ENCODE measurements around the gene GCLC. TPM values are rescaled to one million over a fixed set of nuclear protein-coding genes. Genes with fewer than 3 reads are reported as not detected.

GCLC gene
- total RNA-seq, 1 donor from 2014 or later: 54.6 TPM

DNA sequence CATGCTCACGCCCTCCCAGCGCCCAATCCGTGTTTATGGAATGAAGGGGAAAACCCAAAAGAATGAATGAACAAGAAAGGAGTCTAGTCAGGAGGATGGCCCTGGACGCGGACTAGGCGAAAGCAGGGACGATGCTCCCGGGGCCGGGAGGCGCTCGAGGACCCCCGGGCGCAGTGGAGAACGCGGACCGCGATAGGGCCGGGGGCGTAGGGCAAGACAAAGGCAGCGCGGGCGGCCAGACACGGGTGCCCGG is 758 bp downstream of the GCLC start:
- no peak for DNase-seq (ENCODE audit: extremely low spot score, unreplicated experiment)
- Mint-ChIP-seq H3K4me1 (ENCODE audit: unreplicated experiment) (peaks cover 44% of the 10 kb centered on the region), H3K36me3 (peaks cover 17% of the 10 kb centered on the region), H3K9me3 (no peaks in the 10 kb centered on the region), H3K27ac (peak overlapping the region; percentile 97), H3K27me3 (peaks cover 4% of the 10 kb centered on the region), H3K4me3 (peak overlapping the region; percentile 100)
- TF ChIP-seq, protein P1, sequence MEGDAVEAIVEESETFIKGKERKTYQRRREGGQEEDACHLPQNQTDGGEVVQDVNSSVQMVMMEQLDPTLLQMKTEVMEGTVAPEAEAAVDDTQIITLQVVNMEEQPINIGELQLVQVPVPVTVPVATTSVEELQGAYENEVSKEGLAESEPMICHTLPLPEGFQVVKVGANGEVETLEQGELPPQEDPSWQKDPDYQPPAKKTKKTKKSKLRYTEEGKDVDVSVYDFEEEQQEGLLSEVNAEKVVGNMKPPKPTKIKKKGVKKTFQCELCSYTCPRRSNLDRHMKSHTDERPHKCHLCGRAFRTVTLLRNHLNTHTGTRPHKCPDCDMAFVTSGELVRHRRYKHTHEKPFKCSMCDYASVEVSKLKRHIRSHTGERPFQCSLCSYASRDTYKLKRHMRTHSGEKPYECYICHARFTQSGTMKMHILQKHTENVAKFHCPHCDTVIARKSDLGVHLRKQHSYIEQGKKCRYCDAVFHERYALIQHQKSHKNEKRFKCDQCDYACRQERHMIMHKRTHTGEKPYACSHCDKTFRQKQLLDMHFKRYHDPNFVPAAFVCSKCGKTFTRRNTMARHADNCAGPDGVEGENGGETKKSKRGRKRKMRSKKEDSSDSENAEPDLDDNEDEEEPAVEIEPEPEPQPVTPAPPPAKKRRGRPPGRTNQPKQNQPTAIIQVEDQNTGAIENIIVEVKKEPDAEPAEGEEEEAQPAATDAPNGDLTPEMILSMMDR (conservative IDR thresholded peaks at IDR 0.05): no peak

DNA sequence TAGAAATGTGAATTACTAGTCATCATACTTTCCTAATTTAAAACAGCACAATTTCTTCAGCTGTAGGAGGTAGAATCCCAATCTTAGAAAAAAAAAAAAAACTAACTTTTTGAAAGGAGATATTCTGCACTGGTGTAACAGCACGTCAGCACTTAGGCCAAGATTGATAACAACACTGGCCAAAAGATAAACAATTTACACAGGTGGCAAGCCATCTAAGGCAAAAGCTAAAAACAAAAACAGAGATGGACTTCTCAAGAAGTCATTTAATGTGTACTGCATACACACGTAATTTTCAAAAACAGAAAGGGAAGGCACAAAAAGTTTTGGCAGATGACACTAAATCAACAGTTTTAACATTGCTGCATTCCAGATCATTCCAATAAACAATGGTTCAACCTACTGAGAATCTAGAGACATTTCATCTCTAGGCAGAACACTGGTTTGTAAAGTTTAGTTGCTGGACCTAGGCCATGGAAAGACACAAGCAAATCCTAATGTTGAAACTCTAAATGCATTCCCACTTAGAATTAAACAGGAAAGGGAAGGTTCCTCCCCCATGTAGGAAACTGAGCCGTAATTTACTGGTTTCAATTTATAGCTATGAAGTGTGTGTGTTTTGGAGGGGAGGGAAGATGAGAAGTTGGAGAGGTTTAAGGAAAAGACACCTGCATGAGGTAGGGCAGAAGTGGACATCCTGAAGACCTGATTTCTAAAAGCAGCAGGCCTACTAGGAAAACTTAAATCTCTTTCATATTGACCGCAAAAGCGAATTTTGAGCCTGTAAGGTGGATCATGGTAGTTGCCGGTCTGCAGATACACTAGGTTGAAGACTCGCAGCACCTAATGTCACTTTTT is 1.3 kb downstream of the GCLC start:
- Mint-ChIP-seq H3K36me3 (peaks cover 21% of the 10 kb centered on the region), H3K4me3 (peak overlapping the region; percentile 100), H3K9me3 (no peaks in the 10 kb centered on the region), H3K4me1 (ENCODE audit: unreplicated experiment) (peaks cover 50% of the 10 kb centered on the region), H3K27me3 (peaks cover 4% of the 10 kb centered on the region), H3K27ac (peak overlapping the region; percentile 97)
- no peak for DNase-seq (ENCODE audit: extremely low spot score, unreplicated experiment)
- TF ChIP-seq, protein P1 (conservative IDR thresholded peaks at IDR 0.05): no peak

DNA sequence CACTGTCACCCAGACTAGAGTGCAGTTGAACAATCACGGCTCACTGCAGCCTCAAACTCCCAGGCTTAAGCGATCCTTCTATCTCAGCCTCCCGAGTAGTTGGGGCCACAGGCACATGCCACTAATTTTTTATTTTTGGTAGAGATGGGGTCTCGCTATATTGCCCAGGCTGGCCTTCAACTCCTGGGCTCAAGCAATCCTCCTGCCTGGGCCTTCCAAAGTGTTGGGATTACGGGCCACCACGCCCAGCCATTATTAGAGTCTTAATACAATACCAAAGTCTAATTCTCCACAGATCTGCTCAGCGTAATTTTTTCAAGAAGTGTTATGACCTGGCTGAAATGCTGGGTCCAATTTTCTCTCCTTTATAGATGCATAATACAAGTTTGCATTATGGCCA is 3.0 kb downstream of the GCLC start:
- Mint-ChIP-seq H3K4me1 (ENCODE audit: unreplicated experiment) (peaks cover 45% of the 10 kb centered on the region), H3K27me3 (peaks cover 4% of the 10 kb centered on the region), H3K9me3 (no peaks in the 10 kb centered on the region), H3K36me3 (peaks cover 23% of the 10 kb centered on the region), H3K4me3 (peak overlapping the region; percentile 100), H3K27ac (peak overlapping the region; percentile 0)
- DNase-seq (ENCODE audit: extremely low spot score, unreplicated experiment): no peak
- TF ChIP-seq, protein P1 (conservative IDR thresholded peaks at IDR 0.05): no peak

DNA sequence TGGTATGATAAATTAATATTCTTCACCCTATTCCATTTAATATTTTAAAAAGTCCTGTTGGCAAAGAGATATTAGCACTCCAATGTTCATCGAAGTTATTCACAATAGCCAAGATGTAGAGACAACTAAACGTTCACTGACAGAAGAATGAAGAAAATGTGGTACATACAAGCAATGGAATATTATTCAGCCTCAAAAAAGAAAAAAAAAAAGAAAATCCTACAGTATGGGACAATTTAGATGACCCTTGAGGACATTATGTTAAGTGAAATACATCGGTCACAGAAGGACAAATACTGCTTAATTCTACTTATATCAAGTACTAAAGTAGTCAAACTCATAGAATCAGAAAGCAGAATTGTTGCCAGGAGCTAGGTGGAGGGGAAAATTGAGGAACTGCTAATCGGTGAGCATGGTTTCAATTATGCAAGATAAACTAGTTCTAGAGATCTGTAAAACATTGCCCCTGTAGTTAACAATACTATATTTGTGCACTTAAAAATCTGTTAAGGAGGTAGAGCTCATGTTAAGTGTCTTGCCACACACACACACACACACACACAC is 4.7 kb downstream of the GCLC start:
- TF ChIP-seq, protein P1 (conservative IDR thresholded peaks at IDR 0.05): no peak
- Mint-ChIP-seq H3K4me3 (peak overlapping the region; percentile 100), H3K4me1 (ENCODE audit: unreplicated experiment) (peaks cover 38% of the 10 kb centered on the region)

DNA sequence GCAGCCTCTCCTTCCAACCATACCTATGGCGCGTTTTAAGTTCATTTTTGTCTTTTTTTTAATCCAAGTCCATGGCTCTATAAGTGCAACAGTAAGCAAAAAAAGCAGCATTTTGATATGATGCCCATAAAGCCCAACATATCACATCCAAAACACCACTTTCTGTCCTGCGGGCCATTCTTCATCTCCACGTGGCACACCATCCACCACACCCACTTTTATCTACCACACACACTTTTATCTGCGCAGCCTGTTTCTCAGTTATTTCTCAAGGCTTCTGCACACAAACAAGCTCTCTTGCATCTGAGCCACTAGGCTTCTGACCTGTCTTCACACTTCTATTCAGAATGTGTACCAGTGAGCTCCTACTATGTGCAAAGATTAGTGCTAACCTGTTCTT is 5.3 kb downstream of the GCLC start:
- Mint-ChIP-seq H3K36me3 (peaks cover 36% of the 10 kb centered on the region), H3K27ac (no peak overlapping the region), H3K27me3 (no peaks in the 10 kb centered on the region), H3K4me3 (peak overlapping the region; percentile 18), H3K4me1 (ENCODE audit: unreplicated experiment) (peaks cover 36% of the 10 kb centered on the region), H3K9me3 (no peaks in the 10 kb centered on the region)
- TF ChIP-seq, protein P1 (conservative IDR thresholded peaks at IDR 0.05): no peak
- DNase-seq (ENCODE audit: extremely low spot score, unreplicated experiment): no peak

More for the DNA sequence above, 4.7 kb downstream of the GCLC start:
- Mint-ChIP-seq H3K27ac (no peak overlapping the region), H3K36me3 (peaks cover 34% of the 10 kb centered on the region), H3K27me3 (peaks cover 4% of the 10 kb centered on the region), H3K9me3 (no peaks in the 10 kb centered on the region)
- DNase-seq (ENCODE audit: extremely low spot score, unreplicated experiment): no peak
